Breast epithelium (tissue), 3 donors: Measurements from ENCODE around the gene DHH. TPM values are rescaled to one million over a fixed set of nuclear protein-coding genes. Genes with fewer than 3 reads are reported as not detected.

ENCODE experiments used
- total RNA-seq, 3 donors: library from RNA; depleted of rRNA; stranded (reverse); fragments of >200 nt; gene quantifications; one replicate each; pipeline ENCODE4 v1.1.0, GENCODE V29; 2016

The DHH gene
- total RNA-seq, 3 donors from 2014 or later, result 0.29 to 1.6 (median 1.4) TPM

Other genes starting within 250 kb of the DHH start
- gene DDX23, start 242.6 kb downstream of the DHH start, total RNA-seq, result 10 to 100 TPM; 65.4 to 89.9 (median 76.0) TPM
- gene RND1, start 228.9 kb downstream of the DHH start, total RNA-seq, result 1 to 10 TPM; 1.1 to 5.4 (median 3.3) TPM
- gene FKBP11, start 169.3 kb downstream of the DHH start, total RNA-seq, result 10 to 100 TPM in 2 of 3 donors, 1 to 10 TPM in 1; 3.7 to 15.7 (median 13.5) TPM
- gene ARF3, start 137.3 kb downstream of the DHH start, total RNA-seq, result 10 to 100 TPM; 65.2 to 86.2 (median 75.2) TPM
- 1 to 10 TPM in 1 of 3 donors, under 1 TPM in 1, not detected in 1; 0.29 to 1.3 TPM for gene WNT10B, start 123.1 kb downstream of the DHH start, total RNA-seq
- gene WNT1, start 116.5 kb downstream of the DHH start, total RNA-seq, result not detected
- under 1 TPM in 2 of 3 donors, not detected in 1; under 0.01 to 0.16 TPM for gene DDN, start 95.4 kb downstream of the DHH start, total RNA-seq
- 10 to 100 TPM; 50.5 to 84.3 (median 54.0) TPM for gene PRKAG1, start 76.0 kb downstream of the DHH start, total RNA-seq
- 10 to 100 TPM; 35.4 to 51.4 (median 45.9) TPM for gene KMT2D, start 34.0 kb downstream of the DHH start, total RNA-seq
- 1 to 10 TPM in 1 of 3 donors, under 1 TPM in 1, not detected in 1; 0.59 to 1.3 TPM for gene RHEBL1, start 24.8 kb downstream of the DHH start, total RNA-seq
- 10 to 100 TPM; 37.6 to 73.0 (median 58.3) TPM for gene LMBR1L, start 16.0 kb upstream of the DHH start, total RNA-seq
- 100 to 1,000 TPM; 329 to 646 (median 567) TPM for gene TUBA1B, start 36.6 kb upstream of the DHH start, total RNA-seq
- 100 to 1,000 TPM; 133 to 215 (median 150) TPM for gene TUBA1A, start 94.3 kb upstream of the DHH start, total RNA-seq
- gene TUBA1C, start 170.3 kb upstream of the DHH start, total RNA-seq, result 100 to 1,000 TPM in 1 of 3 donors, 10 to 100 TPM in 2; 91.9 to 123 (median 97.3) TPM
- 1 to 10 TPM in 1 of 3 donors, under 1 TPM in 1, not detected in 1; 0.96 to 2.0 TPM for gene PRPH, start 200.3 kb upstream of the DHH start, total RNA-seq
- gene TROAP, start 228.5 kb upstream of the DHH start, total RNA-seq, result 1 to 10 TPM in 1 of 3 donors, under 1 TPM in 2; 0.29 to 1.8 (median 0.66) TPM
- under 1 TPM in 2 of 3 donors, not detected in 1; 0.33 to 0.44 TPM for gene C1QL4, start 242.4 kb upstream of the DHH start, total RNA-seq